ENCODE measurements around the gene CDK8.

CDK8 gene

DNA sequence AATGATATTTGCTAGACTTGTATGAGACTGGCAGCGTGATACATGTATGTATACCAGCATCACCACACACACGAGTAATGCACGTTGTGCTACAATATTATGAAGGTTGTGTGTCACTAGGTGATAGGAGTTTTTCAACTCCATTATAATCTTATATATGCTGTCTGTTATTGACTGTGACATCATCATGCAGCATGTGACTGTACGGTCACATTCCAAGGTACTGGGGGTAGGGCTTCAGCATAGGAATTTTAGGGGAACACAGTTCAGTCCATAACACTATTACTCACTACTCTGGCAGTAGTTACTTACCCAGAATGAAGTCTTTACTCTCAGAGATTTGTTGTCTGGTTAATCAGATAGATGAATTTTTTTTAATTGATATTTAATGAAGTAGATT lies 91.1 kb downstream of the CDK8 start:
- no peak for TF ChIP-seq SUZ12 (IDR thresholded peaks at IDR 0.05; ENCODE audit: extremely low read depth, insufficient read depth, insufficient read length)
- TF ChIP-seq ZNF274 (IDR thresholded peaks at IDR 0.05; ENCODE audit: low read depth, low read length), result no peak
- TF ChIP-seq YY1 (IDR thresholded peaks at IDR 0.05; ENCODE audit: insufficient read depth, insufficient read length), result no peak
- peaks cover 2% of the 10 kb centered on the region for H3K4me1 ChIP-seq (ENCODE audit: insufficient read depth, insufficient read length)
- no peaks in the 10 kb centered on the region for H3K36me3 ChIP-seq (ENCODE audit: insufficient read depth, insufficient read length, low read length)
- no peak overlapping the region for H3K9ac ChIP-seq (ENCODE audit: insufficient read length, low read depth)
- no peak for DNase-seq (ENCODE audit: low read depth, low spot score)
- no peaks in the 10 kb centered on the region for H3K27me3 ChIP-seq (ENCODE audit: insufficient read depth, insufficient read length)
- H3K9me3 ChIP-seq (ENCODE audit: insufficient read depth, low read length), result no peaks in the 10 kb centered on the region
- no peak overlapping the region for H3K4me3 ChIP-seq (ENCODE audit: insufficient read length, low read depth)

DNA sequence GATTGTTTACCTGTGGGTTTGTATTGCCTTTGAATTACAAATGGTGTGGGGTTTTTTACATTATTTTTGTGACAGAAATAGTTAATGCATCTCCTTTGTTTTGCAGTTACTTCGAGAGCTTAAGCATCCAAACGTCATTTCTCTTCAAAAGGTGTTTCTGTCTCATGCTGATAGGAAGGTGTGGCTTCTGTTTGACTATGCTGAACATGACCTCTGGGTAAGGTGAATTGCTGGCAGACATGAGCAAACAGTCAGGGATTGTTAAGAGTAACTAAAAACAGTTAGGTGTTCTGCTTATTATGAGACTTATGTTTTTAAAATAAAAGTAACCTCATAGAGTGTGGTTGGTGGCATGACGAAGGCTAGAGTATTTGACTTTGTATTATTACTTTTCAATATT lies 95.0 kb downstream of the CDK8 start:
- Histone ChIP-seq H3K9me3 (ENCODE audit: insufficient read depth, low read length) (no peaks in the 10 kb centered on the region), H3K36me3 (ENCODE audit: insufficient read depth, insufficient read length, low read length) (peaks cover 6% of the 10 kb centered on the region), H3K4me3 (ENCODE audit: insufficient read length, low read depth) (no peak overlapping the region), H3K27me3 (ENCODE audit: insufficient read depth, insufficient read length) (no peaks in the 10 kb centered on the region), H3K4me1 (ENCODE audit: insufficient read depth, insufficient read length) (peaks cover 2% of the 10 kb centered on the region), H3K9ac (ENCODE audit: insufficient read length, low read depth) (no peak overlapping the region)
- no peak for DNase-seq (ENCODE audit: low read depth, low spot score)
- no peak for TF ChIP-seq YY1 (IDR thresholded peaks at IDR 0.05; ENCODE audit: insufficient read depth, insufficient read length)
- no peak for TF ChIP-seq SUZ12 (IDR thresholded peaks at IDR 0.05; ENCODE audit: extremely low read depth, insufficient read depth, insufficient read length)

DNA sequence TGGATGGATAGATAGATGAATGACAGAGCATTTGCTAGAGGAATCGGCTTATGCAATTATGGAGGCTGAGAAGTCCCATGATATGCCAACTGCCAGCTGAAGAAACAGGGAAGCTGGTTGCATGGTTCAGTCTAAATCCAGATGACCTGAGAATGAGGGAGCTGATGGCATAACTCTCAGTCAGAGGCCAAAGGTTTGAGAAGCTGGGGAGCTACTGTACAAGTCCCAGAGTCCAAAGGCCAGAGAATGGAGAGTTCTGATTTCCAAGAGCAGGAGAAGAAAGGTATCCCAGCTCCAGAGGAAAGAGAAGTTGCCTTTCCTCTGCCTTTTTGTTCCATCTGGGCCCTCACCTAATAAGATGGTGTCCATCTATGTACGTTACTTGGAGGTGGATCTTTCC lies 108.3 kb downstream of the CDK8 start:
- H3K27me3 ChIP-seq (ENCODE audit: insufficient read depth, insufficient read length), result no peaks in the 10 kb centered on the region
- no peak overlapping the region for H3K9ac ChIP-seq (ENCODE audit: insufficient read length, low read depth)
- peaks cover under 1% of the 10 kb centered on the region for H3K36me3 ChIP-seq (ENCODE audit: insufficient read depth, insufficient read length, low read length)
- H3K9me3 ChIP-seq (ENCODE audit: insufficient read depth, low read length), result no peaks in the 10 kb centered on the region
- no peak overlapping the region for H3K4me3 ChIP-seq (ENCODE audit: insufficient read length, low read depth)
- TF ChIP-seq ZNF274 (IDR thresholded peaks at IDR 0.05; ENCODE audit: low read depth, low read length) (no peak), SUZ12 (IDR thresholded peaks at IDR 0.05; ENCODE audit: extremely low read depth, insufficient read depth, insufficient read length) (no peak), YY1 (IDR thresholded peaks at IDR 0.05; ENCODE audit: insufficient read depth, insufficient read length) (no peak)
- no peak for DNase-seq (ENCODE audit: low read depth, low spot score)
- no peaks in the 10 kb centered on the region for H3K4me1 ChIP-seq (ENCODE audit: insufficient read depth, insufficient read length)

DNA sequence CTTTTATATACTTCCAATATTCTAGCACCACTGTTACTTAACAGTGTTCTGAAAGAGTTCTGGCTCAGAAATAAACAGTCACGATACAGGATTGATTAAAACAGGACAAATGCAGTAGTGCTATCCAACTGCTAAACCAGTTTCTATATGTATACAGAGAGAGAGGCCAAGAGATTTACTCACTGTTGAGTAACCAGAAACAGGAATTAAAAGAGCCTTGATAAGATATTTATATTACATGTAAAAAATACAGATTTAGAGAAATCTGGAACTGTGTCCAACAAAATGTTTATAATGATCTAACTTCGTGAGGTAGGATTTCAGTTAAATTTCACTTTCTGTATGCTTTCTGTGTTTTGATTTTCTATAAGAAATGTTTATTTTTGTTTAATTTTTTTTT lies 116.6 kb downstream of the CDK8 start:
- DNase-seq (ENCODE audit: low read depth, low spot score), result no peak
- no peaks in the 10 kb centered on the region for H3K36me3 ChIP-seq (ENCODE audit: insufficient read depth, insufficient read length, low read length)
- TF ChIP-seq ZNF274 (IDR thresholded peaks at IDR 0.05; ENCODE audit: low read depth, low read length), result no peak

DNA sequence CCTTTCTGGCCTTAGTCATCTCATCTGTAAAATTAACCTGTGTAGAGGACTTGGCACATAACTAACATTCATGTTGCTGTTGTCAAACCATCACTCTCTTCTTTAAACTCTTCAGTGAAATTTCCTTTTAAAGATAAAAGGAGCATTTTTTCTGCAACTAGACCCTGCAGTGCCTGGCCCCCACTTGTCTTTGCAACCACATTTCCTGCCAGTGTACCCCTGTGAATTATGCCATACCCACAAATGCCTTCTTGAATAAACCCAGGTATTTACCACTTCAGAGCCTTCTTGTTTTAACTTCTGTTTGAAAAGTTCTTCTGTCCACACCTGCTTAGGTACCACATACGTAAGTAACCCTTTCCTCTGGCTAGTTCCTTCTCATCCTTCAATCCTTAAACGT lies 118.8 kb downstream of the CDK8 start:
- no peak for DNase-seq (ENCODE audit: low read depth, low spot score)
- no peak overlapping the region for H3K4me3 ChIP-seq (ENCODE audit: insufficient read length, low read depth)
- no peaks in the 10 kb centered on the region for H3K4me1 ChIP-seq (ENCODE audit: insufficient read depth, insufficient read length)
- H3K36me3 ChIP-seq (ENCODE audit: insufficient read depth, insufficient read length, low read length), result no peaks in the 10 kb centered on the region
- H3K9ac ChIP-seq (ENCODE audit: insufficient read length, low read depth), result no peak overlapping the region
- H3K9me3 ChIP-seq (ENCODE audit: insufficient read depth, low read length), result no peaks in the 10 kb centered on the region
- TF ChIP-seq YY1 (IDR thresholded peaks at IDR 0.05; ENCODE audit: insufficient read depth, insufficient read length) (no peak), SUZ12 (IDR thresholded peaks at IDR 0.05; ENCODE audit: extremely low read depth, insufficient read depth, insufficient read length) (no peak), ZNF274 (IDR thresholded peaks at IDR 0.05; ENCODE audit: low read depth, low read length) (no peak)
- H3K27me3 ChIP-seq (ENCODE audit: insufficient read depth, insufficient read length), result no peaks in the 10 kb centered on the region

More for the DNA sequence above, 116.6 kb downstream of the CDK8 start:
- Histone ChIP-seq H3K9me3 (ENCODE audit: insufficient read depth, low read length) (no peaks in the 10 kb centered on the region), H3K4me1 (ENCODE audit: insufficient read depth, insufficient read length) (no peaks in the 10 kb centered on the region), H3K4me3 (ENCODE audit: insufficient read length, low read depth) (no peak overlapping the region), H3K27me3 (ENCODE audit: insufficient read depth, insufficient read length) (no peaks in the 10 kb centered on the region), H3K9ac (ENCODE audit: insufficient read length, low read depth) (no peak overlapping the region)

DNA sequence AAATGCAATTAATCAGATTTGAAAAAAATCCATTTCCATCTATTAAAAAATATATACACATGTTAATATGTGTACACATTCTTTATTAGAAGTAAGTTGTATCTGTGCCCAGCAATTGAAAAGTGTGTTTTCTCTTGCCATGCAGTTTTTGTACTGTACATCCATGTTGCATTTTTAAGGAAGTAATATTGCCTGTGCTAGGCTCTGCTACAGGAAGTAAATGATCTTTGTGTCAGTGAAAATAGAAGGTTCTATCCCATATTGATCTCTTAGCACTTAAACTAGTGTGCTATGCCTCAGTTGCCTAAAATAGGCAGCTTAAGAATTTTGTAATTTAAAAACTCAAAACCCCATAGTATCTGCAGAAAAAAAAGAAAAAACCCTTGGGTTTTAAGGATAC lies 122.5 kb downstream of the CDK8 start:
- Histone ChIP-seq H3K4me3 (ENCODE audit: insufficient read length, low read depth) (no peak overlapping the region), H3K9ac (ENCODE audit: insufficient read length, low read depth) (no peak overlapping the region), H3K36me3 (ENCODE audit: insufficient read depth, insufficient read length, low read length) (no peaks in the 10 kb centered on the region), H3K27me3 (ENCODE audit: insufficient read depth, insufficient read length) (no peaks in the 10 kb centered on the region), H3K4me1 (ENCODE audit: insufficient read depth, insufficient read length) (no peaks in the 10 kb centered on the region), H3K9me3 (ENCODE audit: insufficient read depth, low read length) (no peaks in the 10 kb centered on the region)
- TF ChIP-seq ZNF274 (IDR thresholded peaks at IDR 0.05; ENCODE audit: low read depth, low read length) (no peak), SUZ12 (IDR thresholded peaks at IDR 0.05; ENCODE audit: extremely low read depth, insufficient read depth, insufficient read length) (no peak), YY1 (IDR thresholded peaks at IDR 0.05; ENCODE audit: insufficient read depth, insufficient read length) (no peak)
- DNase-seq (ENCODE audit: low read depth, low spot score), result no peak

DNA sequence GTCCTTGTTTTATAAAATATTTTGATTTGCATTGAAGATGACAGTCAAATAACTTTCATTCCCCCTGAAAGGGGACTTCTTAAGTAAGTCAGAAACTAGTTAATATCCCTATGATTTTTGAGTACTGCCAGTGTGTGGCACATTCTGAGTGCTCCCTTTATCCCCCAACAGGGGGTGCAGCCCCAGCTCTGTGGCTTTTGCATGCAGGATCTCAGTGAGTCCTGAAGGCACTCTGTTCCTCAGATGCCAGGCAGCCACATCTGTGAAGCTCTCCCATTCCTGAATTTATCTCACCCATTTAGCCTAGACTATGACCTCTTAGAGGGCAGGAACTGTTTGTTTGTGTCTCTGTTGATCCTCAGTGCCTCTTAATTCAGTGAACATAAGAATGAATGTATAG lies 123.1 kb downstream of the CDK8 start:
- TF ChIP-seq ZNF274 (IDR thresholded peaks at IDR 0.05; ENCODE audit: low read depth, low read length) (no peak), SUZ12 (IDR thresholded peaks at IDR 0.05; ENCODE audit: extremely low read depth, insufficient read depth, insufficient read length) (no peak), YY1 (IDR thresholded peaks at IDR 0.05; ENCODE audit: insufficient read depth, insufficient read length) (no peak)
- no peaks in the 10 kb centered on the region for H3K36me3 ChIP-seq (ENCODE audit: insufficient read depth, insufficient read length, low read length)
- DNase-seq (ENCODE audit: low read depth, low spot score), result peak; percentile 1
- H3K4me3 ChIP-seq (ENCODE audit: insufficient read length, low read depth), result no peak overlapping the region
- H3K9ac ChIP-seq (ENCODE audit: insufficient read length, low read depth), result no peak overlapping the region
- H3K4me1 ChIP-seq (ENCODE audit: insufficient read depth, insufficient read length), result no peaks in the 10 kb centered on the region
- H3K9me3 ChIP-seq (ENCODE audit: insufficient read depth, low read length), result no peaks in the 10 kb centered on the region
- H3K27me3 ChIP-seq (ENCODE audit: insufficient read depth, insufficient read length), result no peaks in the 10 kb centered on the region

DNA sequence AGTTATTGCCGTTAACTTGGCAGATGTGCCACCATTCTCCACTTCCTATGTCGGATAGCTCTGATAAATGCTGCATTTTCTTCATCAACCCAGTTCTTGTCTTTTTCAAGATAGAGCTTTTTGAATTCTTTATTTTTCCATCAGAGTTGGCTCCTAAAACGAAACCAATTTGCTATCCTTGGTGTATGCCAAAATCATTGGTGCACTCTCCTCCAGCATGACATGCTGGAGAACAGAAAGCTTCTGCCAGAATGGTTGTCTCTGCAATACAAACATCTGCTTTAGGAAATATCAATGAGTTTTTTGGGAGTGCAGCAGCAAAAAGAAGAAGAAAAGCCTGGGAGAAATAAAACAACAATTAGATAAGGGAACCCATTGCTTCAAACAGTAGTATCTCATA lies 124.2 kb downstream of the CDK8 start:
- TF ChIP-seq YY1 (IDR thresholded peaks at IDR 0.05; ENCODE audit: insufficient read depth, insufficient read length) (no peak), ZNF274 (IDR thresholded peaks at IDR 0.05; ENCODE audit: low read depth, low read length) (no peak), SUZ12 (IDR thresholded peaks at IDR 0.05; ENCODE audit: extremely low read depth, insufficient read depth, insufficient read length) (no peak)
- H3K4me1 ChIP-seq (ENCODE audit: insufficient read depth, insufficient read length), result no peaks in the 10 kb centered on the region
- H3K9me3 ChIP-seq (ENCODE audit: insufficient read depth, low read length), result no peaks in the 10 kb centered on the region
- peaks cover 2% of the 10 kb centered on the region for H3K36me3 ChIP-seq (ENCODE audit: insufficient read depth, insufficient read length, low read length)
- DNase-seq (ENCODE audit: low read depth, low spot score), result no peak
- no peaks in the 10 kb centered on the region for H3K27me3 ChIP-seq (ENCODE audit: insufficient read depth, insufficient read length)
- no peak overlapping the region for H3K4me3 ChIP-seq (ENCODE audit: insufficient read length, low read depth)
- no peak overlapping the region for H3K9ac ChIP-seq (ENCODE audit: insufficient read length, low read depth)

All from NT2/D1 (cell line).